ENCODE data around the gene ATM. TPM values are rescaled to one million over a fixed set of nuclear protein-coding genes. Genes with fewer than 3 reads are reported as not detected.

The ATM gene
- total RNA-seq, 1 donor from 2014 or later, result 72.1 TPM

GRCh38 chr11:108221911-108222573 lies 825 bp upstream of the ATM start:
- TF ChIP-seq CTCF (IDR thresholded peaks at IDR 0.05), result no peak
- Mint-ChIP-seq H3K36me3 (ENCODE audit: unreplicated experiment) (peaks cover 1% of the 10 kb centered on the region), H3K27ac (ENCODE audit: unreplicated experiment) (no peak overlapping the region), H3K4me1 (ENCODE audit: unreplicated experiment) (peaks cover 31% of the 10 kb centered on the region), H3K4me3 (ENCODE audit: unreplicated experiment) (no peak overlapping the region), H3K27me3 (ENCODE audit: unreplicated experiment) (no peaks in the 10 kb centered on the region), H3K9me3 (ENCODE audit: unreplicated experiment) (no peaks in the 10 kb centered on the region)
- DNase-seq (ENCODE audit: extremely low spot score, unreplicated experiment), result no peak

DNA sequence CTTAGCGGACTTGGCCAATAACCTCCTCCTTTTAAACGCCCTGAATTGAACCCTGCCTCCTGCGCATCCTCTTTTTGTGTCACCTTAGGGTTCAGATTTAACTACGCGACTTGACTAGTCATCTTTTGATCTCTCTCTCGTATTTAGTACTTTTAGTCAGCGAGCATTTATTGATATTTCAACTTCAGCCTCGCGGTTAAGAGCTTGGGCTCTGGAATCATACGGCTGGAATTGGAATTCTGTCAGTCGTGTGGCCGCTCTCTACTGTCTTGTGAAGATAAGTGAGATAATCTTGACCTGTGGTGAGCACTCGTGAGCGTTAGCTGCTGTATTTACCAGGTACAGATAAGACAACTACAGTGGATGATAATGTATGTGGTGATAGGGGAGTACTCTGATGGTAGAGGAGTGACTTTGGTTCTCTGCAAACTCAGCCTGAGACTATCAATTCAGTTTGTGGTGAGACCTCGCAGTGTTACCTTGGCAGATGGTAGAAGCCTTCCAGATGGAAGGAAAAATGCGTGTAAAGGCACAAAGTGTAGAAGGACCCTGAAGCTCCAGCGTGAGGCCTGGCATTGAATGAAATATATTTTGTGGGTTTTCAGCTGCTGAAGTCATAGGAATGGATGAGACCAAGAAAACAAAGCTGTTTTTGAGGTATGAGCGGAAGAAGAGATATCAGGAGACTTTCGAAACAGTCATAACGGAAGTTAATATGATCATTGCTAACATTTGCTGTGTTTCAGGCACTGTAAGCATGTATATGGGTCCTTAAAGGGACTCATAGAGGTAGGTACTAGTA lies 682 bp downstream of the ATM start:
- H3K27ac Mint-ChIP-seq (ENCODE audit: unreplicated experiment), result no peak overlapping the region

GRCh38 chr11:108224366-108224765 lies 1.5 kb downstream of the ATM start:
- no peak for DNase-seq (ENCODE audit: extremely low spot score, unreplicated experiment)
- H3K4me1 Mint-ChIP-seq (ENCODE audit: unreplicated experiment), result peaks cover 22% of the 10 kb centered on the region
- no peak overlapping the region for H3K27ac Mint-ChIP-seq (ENCODE audit: unreplicated experiment)
- H3K4me3 Mint-ChIP-seq (ENCODE audit: unreplicated experiment), result no peak overlapping the region
- H3K36me3 Mint-ChIP-seq (ENCODE audit: unreplicated experiment), result peaks cover 12% of the 10 kb centered on the region
- H3K9me3 Mint-ChIP-seq (ENCODE audit: unreplicated experiment), result no peaks in the 10 kb centered on the region
- no peak for TF ChIP-seq CTCF (IDR thresholded peaks at IDR 0.05)
- H3K27me3 Mint-ChIP-seq (ENCODE audit: unreplicated experiment), result no peaks in the 10 kb centered on the region

More for the DNA sequence above, 682 bp downstream of the ATM start:
- Mint-ChIP-seq H3K9me3 (ENCODE audit: unreplicated experiment) (no peaks in the 10 kb centered on the region), H3K4me1 (ENCODE audit: unreplicated experiment) (peaks cover 29% of the 10 kb centered on the region), H3K36me3 (ENCODE audit: unreplicated experiment) (peaks cover 5% of the 10 kb centered on the region), H3K4me3 (ENCODE audit: unreplicated experiment) (no peak overlapping the region), H3K27me3 (ENCODE audit: unreplicated experiment) (no peaks in the 10 kb centered on the region)
- TF ChIP-seq CTCF (IDR thresholded peaks at IDR 0.05), result no peak
- DNase-seq (ENCODE audit: extremely low spot score, unreplicated experiment), result no peak

GRCh38 chr11:108224911-108225786 lies 2.3 kb downstream of the ATM start:
- no peak for TF ChIP-seq CTCF (IDR thresholded peaks at IDR 0.05)
- Mint-ChIP-seq H3K27ac (ENCODE audit: unreplicated experiment) (no peak overlapping the region), H3K9me3 (ENCODE audit: unreplicated experiment) (no peaks in the 10 kb centered on the region), H3K4me1 (ENCODE audit: unreplicated experiment) (peaks cover 17% of the 10 kb centered on the region), H3K36me3 (ENCODE audit: unreplicated experiment) (peaks cover 17% of the 10 kb centered on the region), H3K4me3 (ENCODE audit: unreplicated experiment) (no peak overlapping the region), H3K27me3 (ENCODE audit: unreplicated experiment) (no peaks in the 10 kb centered on the region)
- no peak for DNase-seq (ENCODE audit: extremely low spot score, unreplicated experiment)
